Activated T-cell treated with anti-CD3 and anti-CD28 coated beads, Interleukin-2, amount 50 U/mL, for 72 hours (primary cell): ENCODE data around the gene DHRS7. TPM values are rescaled to one million over a fixed set of nuclear protein-coding genes. Genes with fewer than 3 reads are reported as not detected.

ENCODE experiments used
- ATAC-seq, 2 donors: fragments of 150-1000 bp; cut with Tn5 transposase; replicated peaks in 1 of 2; 2 replicates each; pipeline ENCODE4 v1.10.0; 2021; ENCODE audit warnings: moderate library complexity in 2 of 2, mild to moderate bottlenecking in 1 of 2
- DNase-seq, 2 donors: peaks; one replicate each; pipeline ENCODE4 v3.0.0; 2021 to 2022; ENCODE audit warnings: mixed read lengths in 1 of 2
- H3K27ac Mint-ChIP-seq: one replicate; pipeline ENCODE4 v1.8.0; 2022; ENCODE audit warnings: mild to moderate bottlenecking, moderate library complexity, mixed read lengths
- H3K27me3 Mint-ChIP-seq: one replicate; pipeline ENCODE4 v1.8.0; 2022; ENCODE audit warnings: low read depth, mixed read lengths
- H3K36me3 Mint-ChIP-seq, 2 donors: one replicate each; pipeline ENCODE4 v1.8.0; 2022; ENCODE audit warnings: mixed read lengths in 2 of 2, mild to moderate bottlenecking in 1 of 2; ENCODE audit not compliant: insufficient read depth in 2 of 2
- H3K4me1 Mint-ChIP-seq: one replicate; pipeline ENCODE4 v1.8.0; 2022; ENCODE audit warnings: low read depth, mixed read lengths
- H3K4me3 Mint-ChIP-seq, 2 donors: one replicate each; pipeline ENCODE4 v1.8.0; 2022; ENCODE audit warnings: mild to moderate bottlenecking in 2 of 2, mixed read lengths in 2 of 2, moderate library complexity in 2 of 2
- H3K9me3 Mint-ChIP-seq, 2 donors: one replicate each; pipeline ENCODE4 v1.8.0; 2022; ENCODE audit warnings: mixed read lengths in 2 of 2
- total RNA-seq, 2 donors: library from RNA; stranded (reverse); gene quantifications; one replicate each; pipeline ENCODE4 v1.2.3, GENCODE V29; 2022

DHRS7 gene
- total RNA-seq, 2 donors from 2014 or later: 71.3 to 79.4 TPM

DNA sequence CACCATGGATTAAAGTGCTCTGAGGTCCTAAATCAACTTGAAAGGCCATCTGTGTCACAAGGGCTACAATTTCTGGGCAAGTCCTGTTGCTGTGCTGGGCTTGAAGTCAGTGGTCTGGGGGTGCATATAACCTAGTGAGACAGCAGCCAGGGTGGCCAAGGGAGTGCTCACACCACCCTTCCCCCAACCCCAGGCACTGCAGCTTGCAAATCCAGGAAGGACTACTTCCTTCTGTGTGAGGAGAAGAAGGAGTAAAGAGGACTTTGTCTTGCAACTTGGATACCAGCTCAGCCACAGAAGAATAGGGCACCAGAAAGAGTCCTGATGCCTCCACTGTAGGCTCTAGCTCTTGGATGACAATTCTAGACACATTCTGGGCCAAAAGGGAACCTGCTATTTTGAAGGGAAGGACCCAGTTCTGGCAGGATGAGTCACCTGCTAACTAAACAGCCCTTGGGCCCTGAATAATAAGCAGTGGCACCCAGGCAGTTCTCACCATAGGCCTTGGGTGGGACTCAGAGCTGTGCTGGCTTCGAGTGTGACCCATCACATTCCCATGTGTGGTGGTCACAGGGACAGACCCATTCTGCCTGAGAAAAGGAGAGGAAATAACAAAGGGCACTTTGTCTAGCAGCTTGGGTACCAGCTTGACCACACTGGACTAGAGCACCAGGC is 32.6 kb upstream of the DHRS7 start:
- no peak for ATAC-seq
- H3K36me3 Mint-ChIP-seq: peaks cover 9 to 14% of the 10 kb centered on the region in 2 donors
- peaks cover 4 to 13% of the 10 kb centered on the region in 2 donors for H3K9me3 Mint-ChIP-seq

DNA sequence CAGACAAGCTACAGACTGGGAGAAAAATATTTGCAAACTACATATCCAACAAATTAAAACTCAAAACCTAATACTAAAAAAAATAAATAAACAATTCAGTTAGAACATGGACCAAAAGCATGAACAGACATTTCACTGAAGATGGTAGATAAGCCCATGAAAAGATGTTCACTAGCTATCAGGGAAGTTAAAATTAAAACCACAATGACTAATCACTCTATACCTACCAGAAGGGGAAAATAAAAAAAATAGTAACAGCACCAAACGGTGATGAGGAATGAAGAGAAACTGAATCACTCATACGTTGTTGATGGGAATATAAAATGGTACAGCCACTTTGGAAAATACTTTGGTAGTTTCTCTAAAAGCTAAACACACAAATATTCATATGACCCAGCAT is 31.1 kb upstream of the DHRS7 start:
- Mint-ChIP-seq H3K36me3 (peaks cover 9 to 14% of the 10 kb centered on the region in 2 donors), H3K9me3 (peaks cover 4 to 11% of the 10 kb centered on the region in 2 donors), H3K27ac (peak overlapping the region; percentile 79), H3K27me3 (no peaks in the 10 kb centered on the region), H3K4me1 (peaks cover 10% of the 10 kb centered on the region), H3K4me3 (no peak overlapping the region)
- ATAC-seq: peak; percentile 36 to 53
- no peak for DNase-seq

More for the DNA sequence above, 32.6 kb upstream of the DHRS7 start:
- H3K27ac Mint-ChIP-seq: no peak overlapping the region
- H3K27me3 Mint-ChIP-seq: no peaks in the 10 kb centered on the region
- H3K4me3 Mint-ChIP-seq: no peak overlapping the region
- peaks cover 10% of the 10 kb centered on the region for H3K4me1 Mint-ChIP-seq
- DNase-seq: no peak

DNA sequence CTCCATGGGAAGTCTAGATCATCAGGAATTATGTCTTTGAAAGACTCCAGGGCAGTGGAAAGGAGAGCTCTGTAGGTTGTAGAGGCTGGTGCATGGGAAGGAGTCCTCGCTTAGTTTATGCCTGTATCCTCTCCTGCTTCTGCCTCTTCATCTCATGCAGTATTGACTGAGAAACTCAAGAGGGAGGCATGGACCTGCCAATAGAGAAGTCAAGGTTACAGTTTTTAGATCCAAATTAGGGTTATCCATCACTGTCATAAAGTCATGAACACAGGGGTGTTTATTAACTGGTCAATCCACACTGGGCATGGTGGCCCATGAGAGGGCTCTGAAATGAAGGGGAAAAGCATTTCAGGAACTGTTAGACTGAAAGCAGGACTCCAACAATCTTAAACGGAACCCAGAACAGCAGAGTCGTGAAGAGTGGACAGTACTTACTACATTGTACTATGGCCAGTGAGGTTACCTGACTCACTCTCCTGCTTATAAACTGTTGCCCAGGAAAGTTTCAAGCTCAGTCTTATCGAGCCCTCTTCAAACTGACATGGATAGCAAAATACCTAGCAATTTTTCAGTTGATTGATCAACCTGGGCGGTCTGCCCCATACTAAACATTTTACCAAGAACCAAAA is 30.1 kb upstream of the DHRS7 start:
- H3K36me3 Mint-ChIP-seq: peaks cover 9 to 13% of the 10 kb centered on the region in 2 donors
- H3K4me1 Mint-ChIP-seq: peaks cover 11% of the 10 kb centered on the region
- H3K9me3 Mint-ChIP-seq: peaks cover 4 to 11% of the 10 kb centered on the region in 2 donors
- ATAC-seq: peak in 1 of 2 donors; percentile 46
- peak overlapping the region; percentile 79 for H3K27ac Mint-ChIP-seq
- H3K4me3 Mint-ChIP-seq: no peak overlapping the region
- no peaks in the 10 kb centered on the region for H3K27me3 Mint-ChIP-seq
- DNase-seq: no peak

DNA sequence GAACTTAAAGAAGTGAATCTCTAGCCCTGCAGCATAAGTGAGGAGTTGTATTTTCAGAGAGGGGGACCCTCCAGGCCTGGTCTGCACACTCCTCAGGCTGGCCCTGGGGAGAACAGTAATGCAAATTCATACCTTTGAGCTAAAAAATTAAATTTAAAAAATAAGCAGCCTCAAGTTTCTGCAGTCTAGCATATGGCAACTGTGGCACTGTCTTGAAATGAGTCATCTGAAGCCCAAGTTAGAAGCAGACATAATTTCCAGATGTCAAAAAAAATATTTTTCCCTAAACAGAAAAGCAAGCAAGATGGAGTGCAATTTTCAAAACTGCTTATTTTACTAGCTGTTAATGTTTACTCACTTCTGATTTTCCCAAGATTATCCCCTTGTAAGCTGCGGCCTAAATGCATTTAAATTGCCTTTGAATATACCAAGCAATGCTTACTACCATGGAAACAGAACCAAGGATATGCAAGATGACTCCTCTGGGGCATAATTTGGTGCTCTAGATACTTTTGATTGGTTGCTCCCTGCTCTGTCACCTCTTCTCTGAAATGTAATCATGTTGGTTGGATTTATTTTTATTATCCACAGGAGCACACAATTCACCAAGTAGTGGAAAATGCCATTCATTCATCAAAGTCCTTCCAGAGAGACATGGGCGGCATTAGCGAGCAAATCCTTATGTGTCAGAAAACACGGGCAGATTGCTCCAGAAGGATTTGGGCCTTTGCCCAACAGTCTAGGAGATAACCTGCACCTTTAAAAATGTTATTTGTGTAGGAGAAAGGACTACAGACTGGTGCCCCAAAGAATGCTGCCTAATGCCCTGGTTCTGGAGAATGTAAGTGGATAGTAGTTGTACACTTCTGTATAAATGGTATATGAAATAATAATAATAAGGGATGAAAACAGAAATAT is 25.0 kb upstream of the DHRS7 start:
- DNase-seq (no peak), ATAC-seq (no peak)
- H3K36me3 Mint-ChIP-seq: no peaks in the 10 kb centered on the region
- H3K27me3 Mint-ChIP-seq: no peaks in the 10 kb centered on the region
- H3K4me1 Mint-ChIP-seq: peaks cover 15% of the 10 kb centered on the region
- no peak overlapping the region for H3K27ac Mint-ChIP-seq
- no peaks in the 10 kb centered on the region for H3K9me3 Mint-ChIP-seq
- H3K4me3 Mint-ChIP-seq: no peak overlapping the region

DNA sequence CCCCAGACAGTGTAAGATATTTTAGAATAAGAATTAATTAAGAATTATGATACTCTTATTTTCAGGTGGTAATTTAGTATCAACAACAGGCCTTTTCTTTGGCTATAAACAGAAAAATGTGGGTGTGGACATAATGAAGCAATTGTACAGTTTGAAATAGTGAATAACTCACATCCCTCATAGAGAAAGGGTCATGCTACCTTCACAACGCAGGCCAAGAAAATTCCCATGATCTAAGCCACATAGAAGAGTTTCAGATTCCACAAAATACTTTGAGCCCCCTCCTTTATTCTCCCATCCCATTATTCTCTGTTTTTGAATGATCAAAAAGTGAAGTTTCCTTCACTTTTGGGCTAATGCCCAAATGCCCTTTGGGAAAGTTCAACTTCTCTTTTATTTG is 23.5 kb upstream of the DHRS7 start:
- Mint-ChIP-seq H3K4me1 (peaks cover 30% of the 10 kb centered on the region), H3K27ac (no peak overlapping the region), H3K36me3 (no peaks in the 10 kb centered on the region), H3K27me3 (no peaks in the 10 kb centered on the region), H3K4me3 (no peak overlapping the region), H3K9me3 (no peaks in the 10 kb centered on the region)
- no peak for DNase-seq
- ATAC-seq: no peak

DNA sequence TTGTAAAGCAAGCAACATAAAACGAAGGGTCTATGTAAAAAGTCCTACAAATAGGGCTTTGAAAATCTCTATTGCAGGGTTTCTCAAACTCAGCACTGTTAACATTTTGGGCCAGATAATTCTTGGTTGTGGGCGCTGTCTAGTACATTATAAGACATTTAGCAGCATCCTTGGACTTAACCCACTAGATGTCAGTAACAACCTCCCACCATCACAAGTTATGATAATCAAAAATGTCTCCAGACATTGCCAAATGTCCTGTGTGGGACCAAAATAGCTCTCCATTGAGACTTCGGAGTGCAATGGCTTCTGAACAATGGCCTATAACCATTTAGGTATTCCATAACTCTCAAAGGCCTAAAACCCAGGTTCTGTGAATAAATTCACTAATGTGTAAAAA is 22.9 kb upstream of the DHRS7 start:
- H3K4me3 Mint-ChIP-seq: no peak overlapping the region
- ATAC-seq (no peak), DNase-seq (no peak)
- H3K4me1 Mint-ChIP-seq: peaks cover 36% of the 10 kb centered on the region
- no peaks in the 10 kb centered on the region for H3K27me3 Mint-ChIP-seq
- H3K27ac Mint-ChIP-seq: no peak overlapping the region
- no peaks in the 10 kb centered on the region for H3K9me3 Mint-ChIP-seq
- no peaks in the 10 kb centered on the region for H3K36me3 Mint-ChIP-seq

DNA sequence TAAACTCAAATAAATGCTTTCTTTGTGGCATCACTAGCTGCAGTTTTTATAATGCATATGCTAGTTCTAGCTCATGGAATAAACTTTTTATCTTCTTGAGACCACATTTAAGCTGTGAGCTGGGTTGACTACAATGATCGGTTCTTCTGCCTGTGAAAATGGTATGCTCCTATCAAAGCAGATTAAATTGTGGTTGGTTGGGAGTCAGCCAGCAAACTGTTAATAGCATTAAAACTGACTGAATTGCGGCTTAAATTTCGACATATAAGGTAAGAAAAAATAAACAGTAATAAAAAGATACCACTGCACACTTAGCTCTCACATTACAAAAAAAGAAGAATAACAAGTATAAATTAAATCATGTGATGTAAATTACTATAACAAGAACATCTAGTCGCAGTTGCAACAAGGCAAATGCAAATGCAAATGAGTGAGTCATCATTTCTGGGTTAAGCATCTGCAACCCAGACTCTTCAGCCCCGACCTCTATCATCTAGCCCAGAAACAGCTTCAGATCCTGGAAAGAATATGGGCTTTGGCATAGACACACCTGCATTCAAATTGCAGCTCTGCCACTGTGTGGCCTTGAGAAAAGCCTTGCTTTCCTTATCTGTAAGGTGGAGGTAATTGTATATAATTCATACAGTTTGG is 19.8 kb upstream of the DHRS7 start:
- no peak overlapping the region for H3K27ac Mint-ChIP-seq
- peaks cover 37% of the 10 kb centered on the region for H3K4me1 Mint-ChIP-seq
- DNase-seq (no peak), ATAC-seq (no peak)
- no peak overlapping the region for H3K4me3 Mint-ChIP-seq
- no peaks in the 10 kb centered on the region for H3K27me3 Mint-ChIP-seq
- H3K9me3 Mint-ChIP-seq: no peaks in the 10 kb centered on the region
- H3K36me3 Mint-ChIP-seq: no peaks in the 10 kb centered on the region

DNA sequence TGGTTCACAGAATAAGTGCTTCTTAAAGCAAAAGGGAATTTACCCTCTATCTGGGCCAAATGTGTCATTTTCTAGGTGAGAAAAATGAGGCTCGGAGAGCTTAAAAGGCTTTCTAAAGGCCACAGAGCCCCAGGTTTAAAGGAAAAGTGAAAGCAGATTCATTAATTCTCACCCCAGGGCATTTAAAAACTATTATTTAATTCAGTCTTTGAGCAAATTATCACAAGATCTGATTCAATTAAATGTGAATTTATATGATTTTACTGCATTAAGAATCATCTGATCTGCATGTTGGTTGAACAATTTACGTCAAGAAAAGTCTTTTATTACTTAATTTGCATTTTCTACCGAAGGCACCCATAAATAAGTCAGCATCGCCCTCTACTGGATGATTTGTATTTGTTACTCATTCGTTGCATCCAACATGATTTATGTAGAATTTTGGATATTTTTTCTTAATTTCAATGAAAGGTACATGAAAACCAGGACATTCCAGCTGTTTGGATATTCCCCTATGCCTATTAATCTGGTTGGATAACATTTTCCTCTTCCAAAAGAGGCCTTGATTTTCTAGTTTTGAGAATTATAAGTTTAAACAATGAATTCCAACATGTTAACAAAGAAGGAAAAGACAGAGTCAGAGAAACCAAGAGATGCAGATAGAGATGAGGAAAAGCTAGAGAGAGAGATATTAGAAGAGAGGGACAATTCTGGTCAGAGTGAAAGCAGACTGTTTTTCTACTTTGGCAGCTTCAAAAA is 19.1 kb upstream of the DHRS7 start:
- Mint-ChIP-seq H3K36me3 (no peaks in the 10 kb centered on the region), H3K27ac (peak overlapping the region; percentile 94), H3K9me3 (no peaks in the 10 kb centered on the region), H3K4me1 (peaks cover 31% of the 10 kb centered on the region), H3K27me3 (no peaks in the 10 kb centered on the region), H3K4me3 (peak overlapping the region; percentile 75 to 90)
- peak; percentile 65 to 71 for ATAC-seq
- DNase-seq: peak in 1 of 2 donors; percentile 40

DNA sequence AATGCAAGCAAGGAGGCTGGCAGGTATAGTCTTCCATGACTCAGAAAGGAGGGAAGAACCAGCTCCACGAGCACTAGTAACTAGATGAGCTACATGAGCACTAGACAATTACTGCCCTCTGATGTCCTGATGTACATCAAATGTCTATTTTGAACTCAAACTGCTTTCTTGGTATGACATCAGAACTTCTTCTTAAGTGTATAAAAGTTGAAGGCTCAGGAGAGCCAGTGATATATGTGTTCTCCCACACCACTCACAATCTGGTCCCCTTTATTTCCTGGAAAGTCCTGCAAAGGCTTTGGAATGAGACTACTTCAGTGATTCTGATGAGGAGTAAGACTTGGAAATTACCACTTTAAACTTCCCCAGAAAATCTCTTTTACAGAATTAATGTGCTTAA is 18.5 kb upstream of the DHRS7 start:
- Mint-ChIP-seq H3K36me3 (no peaks in the 10 kb centered on the region), H3K4me3 (peak overlapping the region; percentile 75 to 90), H3K9me3 (no peaks in the 10 kb centered on the region), H3K27me3 (no peaks in the 10 kb centered on the region), H3K27ac (peak overlapping the region; percentile 94), H3K4me1 (peaks cover 31% of the 10 kb centered on the region)
- peak; percentile 80 to 84 for ATAC-seq
- no peak for DNase-seq

DNA sequence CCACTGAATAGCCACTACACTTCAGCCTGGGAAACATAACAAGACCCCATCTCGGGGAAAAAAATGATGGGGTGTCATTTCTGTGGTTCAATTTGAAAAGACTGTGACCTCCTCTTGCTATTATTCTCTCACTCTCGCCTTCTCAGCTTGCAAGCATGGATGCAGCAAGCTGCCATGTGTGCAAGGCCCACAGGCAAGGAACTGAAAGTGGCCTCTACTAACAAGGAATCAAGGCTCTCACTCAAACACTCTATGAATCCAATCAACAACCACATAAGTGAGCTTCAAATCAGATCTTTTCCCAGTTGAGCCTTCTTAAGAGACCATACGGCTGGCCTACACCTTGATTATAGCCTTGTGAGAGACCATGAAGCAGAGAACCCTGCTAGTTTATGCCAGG is 17.9 kb upstream of the DHRS7 start:
- ATAC-seq (no peak), DNase-seq (no peak)
- Mint-ChIP-seq H3K4me3 (no peak overlapping the region), H3K9me3 (no peaks in the 10 kb centered on the region), H3K27ac (no peak overlapping the region), H3K36me3 (no peaks in the 10 kb centered on the region), H3K4me1 (peaks cover 31% of the 10 kb centered on the region), H3K27me3 (no peaks in the 10 kb centered on the region)

DNA sequence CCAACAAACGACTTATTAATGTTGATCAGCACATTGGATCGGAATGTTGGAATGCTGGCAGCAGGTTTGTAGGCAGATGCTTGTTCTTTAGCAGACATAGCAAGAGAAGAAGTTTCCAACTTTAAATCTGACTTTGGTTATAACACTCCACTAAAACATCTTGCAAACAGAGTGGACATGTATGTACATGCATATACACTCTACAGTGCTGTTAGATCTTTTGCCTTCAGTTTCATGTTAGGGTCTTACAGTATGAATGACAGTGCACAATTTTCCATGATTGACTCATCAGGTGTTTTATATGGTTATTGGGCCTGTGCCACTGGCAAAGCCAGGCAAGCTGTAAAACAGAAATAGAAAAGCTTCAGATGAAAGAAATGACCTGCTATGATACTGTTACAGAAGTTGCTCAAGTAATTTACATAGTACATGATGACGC is 14.3 kb upstream of the DHRS7 start:
- peak; percentile 33 to 45 for ATAC-seq
- H3K27ac Mint-ChIP-seq: no peak overlapping the region
- no peaks in the 10 kb centered on the region for H3K27me3 Mint-ChIP-seq

DNA sequence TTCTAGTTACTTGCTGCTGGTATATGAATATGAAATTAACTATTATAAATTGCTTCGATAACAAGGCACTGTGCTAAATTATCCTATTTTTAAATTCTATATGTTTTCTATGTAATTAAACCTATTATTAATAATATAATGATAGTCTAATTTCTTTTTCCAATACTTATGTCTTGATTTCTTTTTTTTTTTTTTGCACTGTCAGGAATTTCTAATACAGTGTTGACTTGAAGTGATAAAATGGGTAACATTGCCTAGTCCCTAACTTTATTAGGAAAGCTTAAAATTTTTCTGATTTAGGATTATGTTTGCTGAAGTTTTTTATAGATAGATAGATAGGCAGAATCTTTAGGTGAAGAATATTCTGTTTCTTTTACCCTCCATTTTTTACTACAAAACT is 13.6 kb upstream of the DHRS7 start:
- no peaks in the 10 kb centered on the region for H3K36me3 Mint-ChIP-seq

More for the DNA sequence above, 14.3 kb upstream of the DHRS7 start:
- DNase-seq: no peak
- Mint-ChIP-seq H3K4me3 (no peak overlapping the region), H3K9me3 (no peaks in the 10 kb centered on the region), H3K36me3 (no peaks in the 10 kb centered on the region), H3K4me1 (peaks cover 18% of the 10 kb centered on the region)

More for the DNA sequence above, 13.6 kb upstream of the DHRS7 start:
- Mint-ChIP-seq H3K9me3 (no peaks in the 10 kb centered on the region), H3K27me3 (no peaks in the 10 kb centered on the region), H3K4me1 (peaks cover 11% of the 10 kb centered on the region), H3K4me3 (no peak overlapping the region), H3K27ac (no peak overlapping the region)
- DNase-seq: no peak
- ATAC-seq: no peak
